ENCODE data around the gene EEF1A2.

EEF1A2 gene

GRCh38 chr20:63542031-63542559 lies 43.2 kb upstream of the EEF1A2 start:
- peaks cover 12% of the 10 kb centered on the region for H3K27me3 Mint-ChIP-seq (ENCODE audit: low read depth)
- no peak overlapping the region for H3K4me3 Mint-ChIP-seq
- peaks cover 6% of the 10 kb centered on the region for H3K4me1 Mint-ChIP-seq
- H3K36me3 Mint-ChIP-seq (ENCODE audit: low read depth): no peaks in the 10 kb centered on the region
- no peak overlapping the region for H3K27ac Mint-ChIP-seq
- H3K9me3 Mint-ChIP-seq: no peaks in the 10 kb centered on the region
- TF ChIP-seq, protein P1, sequence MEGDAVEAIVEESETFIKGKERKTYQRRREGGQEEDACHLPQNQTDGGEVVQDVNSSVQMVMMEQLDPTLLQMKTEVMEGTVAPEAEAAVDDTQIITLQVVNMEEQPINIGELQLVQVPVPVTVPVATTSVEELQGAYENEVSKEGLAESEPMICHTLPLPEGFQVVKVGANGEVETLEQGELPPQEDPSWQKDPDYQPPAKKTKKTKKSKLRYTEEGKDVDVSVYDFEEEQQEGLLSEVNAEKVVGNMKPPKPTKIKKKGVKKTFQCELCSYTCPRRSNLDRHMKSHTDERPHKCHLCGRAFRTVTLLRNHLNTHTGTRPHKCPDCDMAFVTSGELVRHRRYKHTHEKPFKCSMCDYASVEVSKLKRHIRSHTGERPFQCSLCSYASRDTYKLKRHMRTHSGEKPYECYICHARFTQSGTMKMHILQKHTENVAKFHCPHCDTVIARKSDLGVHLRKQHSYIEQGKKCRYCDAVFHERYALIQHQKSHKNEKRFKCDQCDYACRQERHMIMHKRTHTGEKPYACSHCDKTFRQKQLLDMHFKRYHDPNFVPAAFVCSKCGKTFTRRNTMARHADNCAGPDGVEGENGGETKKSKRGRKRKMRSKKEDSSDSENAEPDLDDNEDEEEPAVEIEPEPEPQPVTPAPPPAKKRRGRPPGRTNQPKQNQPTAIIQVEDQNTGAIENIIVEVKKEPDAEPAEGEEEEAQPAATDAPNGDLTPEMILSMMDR (IDR thresholded peaks at IDR 0.05; ENCODE audit: unreplicated experiment in 3 of 3): no peak

- Mint-ChIP-seq H3K9me3 (no peaks in the 10 kb centered on the region), H3K27ac (no peak overlapping the region), H3K4me3 (no peak overlapping the region), H3K36me3 (ENCODE audit: low read depth) (no peaks in the 10 kb centered on the region), H3K4me1 (peaks cover 6% of the 10 kb centered on the region), H3K27me3 (ENCODE audit: low read depth) (peaks cover 5% of the 10 kb centered on the region)
- TF ChIP-seq, protein P1 (IDR thresholded peaks at IDR 0.05; ENCODE audit: unreplicated experiment in 3 of 3): no peak
Measured at GRCh38 chr20:63541371-63541770, 42.5 kb upstream of the EEF1A2 start.

DNA sequence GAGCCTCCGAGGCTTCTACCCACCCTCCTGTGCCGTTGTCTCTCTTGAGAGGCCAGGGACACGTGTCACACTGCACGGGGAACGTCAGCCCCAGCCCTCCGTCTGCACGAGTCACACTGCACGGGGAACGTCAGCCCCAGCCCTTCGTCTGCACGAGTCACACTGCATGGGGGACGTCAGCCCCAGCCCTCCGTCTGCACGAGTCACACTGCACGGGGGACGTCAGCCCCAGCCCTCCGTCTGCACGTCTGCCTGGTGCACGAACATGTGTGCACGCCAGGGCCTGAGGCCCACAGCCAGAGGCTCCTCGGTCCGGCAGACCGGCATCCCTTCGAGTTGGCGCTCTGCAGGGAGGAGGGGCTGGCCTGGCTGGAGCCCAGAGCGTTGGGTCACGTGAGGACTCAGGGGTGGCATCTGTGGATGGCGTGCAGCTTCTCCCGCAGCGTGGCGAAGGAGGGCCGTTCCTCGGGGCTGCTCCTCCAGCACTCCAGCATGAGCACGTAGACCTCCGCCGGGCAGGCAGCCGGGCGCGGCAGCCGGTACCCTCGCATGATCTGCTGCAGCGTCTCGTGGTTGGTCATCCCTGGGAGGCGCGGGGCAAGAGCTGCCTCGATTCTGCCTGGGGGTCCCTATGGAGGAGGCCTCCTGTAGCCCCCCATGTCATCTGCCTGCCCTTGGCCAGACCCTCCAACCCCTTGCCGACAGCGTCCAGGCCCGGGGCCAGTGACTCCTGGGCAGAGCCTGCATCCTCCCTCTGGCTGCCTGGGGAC lies 41.7 kb upstream of the EEF1A2 start:
- no peaks in the 10 kb centered on the region for H3K36me3 Mint-ChIP-seq (ENCODE audit: low read depth)
- peaks cover 4% of the 10 kb centered on the region for H3K27me3 Mint-ChIP-seq (ENCODE audit: low read depth)
- TF ChIP-seq, protein P1 (IDR thresholded peaks at IDR 0.05; ENCODE audit: unreplicated experiment in 3 of 3): no peak
- no peak overlapping the region for H3K27ac Mint-ChIP-seq
- H3K4me3 Mint-ChIP-seq: no peak overlapping the region
- no peaks in the 10 kb centered on the region for H3K9me3 Mint-ChIP-seq
- H3K4me1 Mint-ChIP-seq: peaks cover 6% of the 10 kb centered on the region

DNA sequence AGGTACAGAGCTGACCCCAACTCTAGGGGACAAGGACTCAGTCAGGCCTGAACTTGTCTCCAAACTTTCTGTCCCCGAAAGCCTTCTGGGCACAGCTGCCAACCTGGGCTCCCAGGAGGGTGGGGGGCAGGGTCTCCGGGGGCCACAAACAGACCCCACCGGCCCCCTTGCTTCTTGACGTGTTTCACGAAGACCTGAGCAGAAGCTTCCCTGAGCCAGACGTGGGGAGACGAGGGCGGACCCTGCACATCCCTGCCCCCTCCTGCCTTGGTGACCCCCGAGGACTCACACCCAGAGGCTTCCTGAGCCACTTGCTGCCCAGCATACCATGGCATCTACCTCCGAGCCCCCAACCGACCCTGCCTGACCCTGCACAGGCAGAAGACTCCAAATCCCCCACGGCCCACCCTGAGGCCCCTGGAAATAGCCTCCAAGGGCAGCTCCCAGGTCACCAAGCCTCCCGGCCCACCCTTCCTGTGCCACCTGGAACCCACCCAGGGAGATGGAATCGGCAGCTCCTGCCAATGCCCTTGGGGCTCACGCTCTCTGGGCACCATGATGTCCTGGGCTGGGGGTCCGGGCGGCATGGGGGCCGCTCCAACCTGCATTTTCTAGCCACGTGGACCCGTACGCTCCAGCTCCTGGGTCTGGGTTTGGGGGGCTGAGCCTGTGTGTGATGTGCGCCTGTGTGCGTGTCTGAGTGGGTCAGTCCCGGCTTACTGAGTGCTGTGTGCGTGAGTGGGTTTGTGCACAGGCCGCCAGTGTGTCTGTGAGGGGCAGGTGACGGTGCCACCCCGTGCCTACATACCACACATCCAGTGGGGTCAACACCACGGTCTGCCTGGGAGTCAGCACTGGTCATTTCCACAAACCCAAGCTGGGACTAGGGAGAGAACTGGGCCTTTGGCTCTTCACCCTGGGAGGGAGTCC lies 40.8 kb upstream of the EEF1A2 start:
- H3K27me3 Mint-ChIP-seq (ENCODE audit: low read depth): no peaks in the 10 kb centered on the region
- no peak overlapping the region for H3K27ac Mint-ChIP-seq
- H3K36me3 Mint-ChIP-seq (ENCODE audit: low read depth): no peaks in the 10 kb centered on the region
- H3K9me3 Mint-ChIP-seq: no peaks in the 10 kb centered on the region
- no peak overlapping the region for H3K4me3 Mint-ChIP-seq
- TF ChIP-seq, protein P1 (IDR thresholded peaks at IDR 0.05; ENCODE audit: unreplicated experiment in 3 of 3): no peak
- peaks cover 6% of the 10 kb centered on the region for H3K4me1 Mint-ChIP-seq

- Mint-ChIP-seq H3K9me3 (no peaks in the 10 kb centered on the region), H3K4me3 (no peak overlapping the region), H3K4me1 (peaks cover 6% of the 10 kb centered on the region), H3K36me3 (ENCODE audit: low read depth) (no peaks in the 10 kb centered on the region), H3K27me3 (ENCODE audit: low read depth) (no peaks in the 10 kb centered on the region), H3K27ac (no peak overlapping the region)
- TF ChIP-seq, protein P1 (IDR thresholded peaks at IDR 0.05; ENCODE audit: unreplicated experiment in 3 of 3): no peak
Measured at GRCh38 chr20:63539092-63539430, 40.2 kb upstream of the EEF1A2 start.
